ENCODE measurements around the gene HSDL1. TPM values are rescaled to one million over a fixed set of nuclear protein-coding genes. Genes with fewer than 3 reads are reported as not detected.
A peak's percentile ranks its signal among the peaks of the same experiment; 100 is the strongest.

HSDL1 gene
- total RNA-seq, 1 donor from 2014 or later = 29.2 TPM

DNA sequence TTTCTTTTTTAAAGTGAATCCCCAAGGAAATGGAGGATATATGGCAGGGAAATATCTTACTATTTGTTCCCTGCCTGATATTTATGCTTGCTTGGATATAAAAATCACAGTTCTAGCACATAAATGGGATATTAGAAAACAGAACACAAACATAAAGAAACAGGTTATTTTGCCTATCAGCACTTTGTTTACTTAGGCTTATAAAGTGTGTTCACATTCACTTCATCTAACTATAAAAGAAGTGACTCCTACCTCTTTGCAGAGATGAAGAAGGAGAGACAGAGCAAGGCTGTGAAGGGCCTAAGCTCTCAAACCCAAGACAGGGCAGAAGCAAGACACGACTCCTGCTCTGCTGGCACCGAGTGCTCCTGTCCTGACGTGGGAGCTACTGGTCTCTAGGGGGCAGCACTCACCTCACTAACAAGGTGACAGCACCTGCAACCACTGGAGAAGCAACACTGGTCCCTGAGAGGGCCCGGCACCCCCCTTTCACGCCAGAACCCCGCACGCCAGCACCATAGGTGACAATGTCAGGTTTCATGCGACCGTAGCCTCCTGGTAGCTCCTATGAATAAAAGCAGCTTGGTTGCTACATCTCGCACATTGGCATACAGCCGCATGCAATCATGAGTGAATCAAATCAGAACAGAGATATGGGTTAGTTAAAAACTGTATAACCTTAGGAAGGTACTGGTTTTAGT is 60.3 kb downstream of the HSDL1 start:
- Histone ChIP-seq H3K4me2 (ENCODE audit: low read length) (no peak overlapping the region), H3K27me3 (ENCODE audit: insufficient read depth, low read length) (no peaks in the 10 kb centered on the region), H2AFZ (ENCODE audit: low read depth, low read length) (no peak overlapping the region), H3K79me2 (ENCODE audit: insufficient read depth, low read length) (peaks cover 3% of the 10 kb centered on the region), H3K4me1 (ENCODE audit: insufficient read depth, low read length) (no peaks in the 10 kb centered on the region), H4K20me1 (ENCODE audit: insufficient read depth, low read length) (peaks cover 31% of the 10 kb centered on the region), H3K9ac (ENCODE audit: low read length) (no peak overlapping the region), H3K9me3 (ENCODE audit: insufficient read depth, low read depth, low read length) (no peaks in the 10 kb centered on the region), H3K4me3 (ENCODE audit: insufficient read depth, low read depth, low read length) (no peak overlapping the region), H3K36me3 (ENCODE audit: insufficient read depth, low read length) (peaks cover 50% of the 10 kb centered on the region), H3K27ac (ENCODE audit: low read depth, low read length) (no peak overlapping the region)
- peaks cover 12% of the 10 kb centered on the region for H3K36me3 Mint-ChIP-seq (ENCODE audit: low read depth, unreplicated experiment)
- no peaks in the 10 kb centered on the region for H3K4me1 Mint-ChIP-seq (ENCODE audit: low read depth, unreplicated experiment)
- no peak overlapping the region for H3K4me3 Mint-ChIP-seq (ENCODE audit: unreplicated experiment)
- no peaks in the 10 kb centered on the region for H3K27me3 Mint-ChIP-seq (ENCODE audit: low read depth, unreplicated experiment)
- no peak for TF ChIP-seq EZH2 (IDR thresholded peaks at IDR 0.05; ENCODE audit: insufficient read depth, low read length)
- TF ChIP-seq, protein P1, sequence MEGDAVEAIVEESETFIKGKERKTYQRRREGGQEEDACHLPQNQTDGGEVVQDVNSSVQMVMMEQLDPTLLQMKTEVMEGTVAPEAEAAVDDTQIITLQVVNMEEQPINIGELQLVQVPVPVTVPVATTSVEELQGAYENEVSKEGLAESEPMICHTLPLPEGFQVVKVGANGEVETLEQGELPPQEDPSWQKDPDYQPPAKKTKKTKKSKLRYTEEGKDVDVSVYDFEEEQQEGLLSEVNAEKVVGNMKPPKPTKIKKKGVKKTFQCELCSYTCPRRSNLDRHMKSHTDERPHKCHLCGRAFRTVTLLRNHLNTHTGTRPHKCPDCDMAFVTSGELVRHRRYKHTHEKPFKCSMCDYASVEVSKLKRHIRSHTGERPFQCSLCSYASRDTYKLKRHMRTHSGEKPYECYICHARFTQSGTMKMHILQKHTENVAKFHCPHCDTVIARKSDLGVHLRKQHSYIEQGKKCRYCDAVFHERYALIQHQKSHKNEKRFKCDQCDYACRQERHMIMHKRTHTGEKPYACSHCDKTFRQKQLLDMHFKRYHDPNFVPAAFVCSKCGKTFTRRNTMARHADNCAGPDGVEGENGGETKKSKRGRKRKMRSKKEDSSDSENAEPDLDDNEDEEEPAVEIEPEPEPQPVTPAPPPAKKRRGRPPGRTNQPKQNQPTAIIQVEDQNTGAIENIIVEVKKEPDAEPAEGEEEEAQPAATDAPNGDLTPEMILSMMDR (IDR thresholded peaks at IDR 0.05; ENCODE audit: insufficient read depth, low read depth, low read length) = peak; percentile 70
- FAIRE-seq (no peak), DNase-seq (ENCODE audit: low read depth) (peak; percentile 38)
- H3K27ac Mint-ChIP-seq (ENCODE audit: unreplicated experiment) = no peak overlapping the region
- H3K9me3 Mint-ChIP-seq (ENCODE audit: unreplicated experiment) = no peaks in the 10 kb centered on the region

DNA sequence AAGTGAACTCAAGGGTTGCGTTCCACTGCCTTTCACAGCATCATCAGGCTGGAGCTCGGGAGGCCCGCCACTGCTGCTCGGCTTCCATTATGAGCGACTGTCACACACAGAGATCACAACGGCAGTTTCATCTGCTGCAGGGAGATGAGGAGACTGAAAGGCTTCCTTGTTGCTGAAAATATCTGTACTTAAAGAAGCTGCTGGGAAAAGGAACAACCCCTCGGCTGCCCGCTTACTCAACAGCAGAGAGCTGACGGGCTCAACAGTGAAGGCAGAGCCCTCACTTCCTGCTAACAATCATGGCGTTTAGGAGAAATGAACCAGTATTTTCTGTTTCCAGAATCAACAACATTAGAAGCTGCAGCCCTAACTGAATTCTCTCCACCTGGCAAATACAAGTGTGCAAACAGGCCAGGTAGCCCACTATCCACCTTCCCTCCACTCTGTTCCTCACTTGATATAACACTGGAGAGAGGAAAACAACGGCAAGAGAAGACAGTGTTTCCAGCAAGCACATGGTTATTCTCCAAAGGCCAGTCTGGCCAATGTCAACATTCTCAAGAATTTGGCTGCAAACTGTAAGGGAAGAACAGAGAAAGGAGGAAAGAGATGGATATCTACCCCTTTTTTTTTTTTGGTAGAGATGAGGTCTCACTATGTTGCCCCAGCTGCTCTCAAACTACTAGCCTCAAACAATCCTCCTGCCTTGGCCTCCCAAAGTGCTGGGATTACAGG is 62.0 kb downstream of the HSDL1 start:
- FAIRE-seq = no peak

More for the DNA sequence above, 62.0 kb downstream of the HSDL1 start:
- Mint-ChIP-seq H3K4me3 (ENCODE audit: unreplicated experiment) (no peak overlapping the region), H3K36me3 (ENCODE audit: low read depth, unreplicated experiment) (peaks cover 10% of the 10 kb centered on the region), H3K27me3 (ENCODE audit: low read depth, unreplicated experiment) (no peaks in the 10 kb centered on the region), H3K27ac (ENCODE audit: unreplicated experiment) (no peak overlapping the region), H3K4me1 (ENCODE audit: low read depth, unreplicated experiment) (no peaks in the 10 kb centered on the region), H3K9me3 (ENCODE audit: unreplicated experiment) (no peaks in the 10 kb centered on the region)
- Histone ChIP-seq H3K79me2 (ENCODE audit: insufficient read depth, low read length) (peaks cover 17% of the 10 kb centered on the region), H3K9me3 (ENCODE audit: insufficient read depth, low read depth, low read length) (no peaks in the 10 kb centered on the region), H3K27me3 (ENCODE audit: insufficient read depth, low read length) (no peaks in the 10 kb centered on the region), H3K4me2 (ENCODE audit: low read length) (no peak overlapping the region), H3K4me3 (ENCODE audit: insufficient read depth, low read depth, low read length) (no peak overlapping the region), H3K9ac (ENCODE audit: low read length) (no peak overlapping the region), H2AFZ (ENCODE audit: low read depth, low read length) (no peak overlapping the region), H3K36me3 (ENCODE audit: insufficient read depth, low read length) (peaks cover 45% of the 10 kb centered on the region), H3K27ac (ENCODE audit: low read depth, low read length) (no peak overlapping the region), H3K4me1 (ENCODE audit: insufficient read depth, low read length) (no peaks in the 10 kb centered on the region), H4K20me1 (ENCODE audit: insufficient read depth, low read length) (peaks cover 36% of the 10 kb centered on the region)
- TF ChIP-seq, protein P1 (IDR thresholded peaks at IDR 0.05; ENCODE audit: insufficient read depth, low read depth, low read length) = no peak
- no peak for TF ChIP-seq EZH2 (IDR thresholded peaks at IDR 0.05; ENCODE audit: insufficient read depth, low read length)
- DNase-seq (ENCODE audit: low read depth) = no peak

Measured in astrocyte (in vitro differentiated cells and primary cell).